Measurements from ENCODE around the gene LMLN. TPM values are rescaled to one million over a fixed set of nuclear protein-coding genes. Genes with fewer than 3 reads are reported as not detected.

The LMLN gene
- total and polyA plus RNA-seq, 2 of the 13 experiments (the other 11 are each of a cell fraction or from before 2014, with no cell fraction given): 1.2 to 1.8 TPM

DNA sequence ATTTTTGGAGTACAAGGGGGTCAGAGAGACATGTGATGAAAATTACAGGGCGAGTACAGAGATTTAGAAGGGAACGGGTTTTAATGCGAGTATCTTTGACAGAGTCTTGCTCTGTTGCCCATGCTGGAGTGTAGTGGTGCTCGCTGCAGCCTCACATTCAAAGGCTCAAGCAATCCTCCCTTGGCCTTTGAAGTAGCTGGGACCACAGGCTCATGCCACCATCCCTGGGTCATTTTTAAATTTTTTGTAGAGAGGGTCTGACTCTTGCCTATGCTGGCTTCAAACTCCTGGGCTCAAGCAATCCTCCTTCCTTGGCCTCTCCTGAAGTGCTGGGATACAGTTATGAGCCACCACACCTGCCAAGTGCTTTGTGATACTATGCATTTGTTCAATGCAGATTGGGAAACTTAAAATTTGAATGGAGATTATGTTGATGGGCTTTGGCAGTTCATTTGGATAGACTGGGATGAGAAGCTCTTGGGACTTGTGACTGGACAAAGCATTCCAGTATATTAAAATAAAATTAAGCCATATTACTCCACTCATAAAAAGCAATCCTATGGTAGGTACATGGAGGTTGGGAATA, 4.0 kb upstream of the LMLN start:
- H4K20me1 ChIP-seq (ENCODE audit: insufficient read depth, low read length): peaks cover 36% of the 10 kb centered on the region
- H2AFZ ChIP-seq (ENCODE audit: low read length): no peak overlapping the region
- ATAC-seq (no peak), FAIRE-seq (no peak), DNase-seq (ENCODE audit: low spot score) (no peak)
- no peak overlapping the region for H3K9ac ChIP-seq (ENCODE audit: insufficient read depth, low read depth, low read length)
- ChIA-PET CTCF (ENCODE audit: low intra/inter-chr PET ratio, low total read pairs) (no interaction called here), POLR2A (no interaction called here)
- H3K36me3 ChIP-seq (replicated peaks in 1 of 2; ENCODE audit: control insufficient read depth in 1 of 2, insufficient read depth in 2 of 2, low read length in 2 of 2): peaks cover 13 to 48% of the 10 kb centered on the region in 2 experiments
- peak; percentile 1 to 16; a peak in 1 of 4 replicates for TF ChIP-seq POLR2A (IDR thresholded peaks at IDR 0.05; ENCODE audit: insufficient read depth in 1 of 2, low read depth in 2 of 2, low read length in 2 of 2)
- TF ChIP-seq NFE2L1 (CRISPR knock-in tag; IDR thresholded peaks at IDR 0.05; ENCODE audit: borderline replicate concordance): no peak
- peak; percentile 42; the same call in 1 of the 2 replicates for TF ChIP-seq RBFOX2 (IDR thresholded peaks at IDR 0.05; ENCODE audit: low read depth, low read length)
- peaks cover 76% of the 10 kb centered on the region for H3K4me1 ChIP-seq (ENCODE audit: insufficient read depth, low read length)
- 93% methylated on average over 4 of the region's 4 CpGs for WGBS (ENCODE audit: low lambda C conversion rate)
- no TSS peak for BruUV-seq (replicated peaks)
- H3K4me3 ChIP-seq (replicated peaks in 1 of 3; ENCODE audit: insufficient read depth in 1 of 3, low read depth in 2 of 3, low read length in 3 of 3): no peak overlapping the region
- peaks cover 29% of the 10 kb centered on the region for H3K79me2 ChIP-seq (ENCODE audit: insufficient read depth, low read length)
- no peak overlapping the region for H3K4me2 ChIP-seq (ENCODE audit: low read depth, low read length)
- in situ Hi-C loops (cut with HindIII; ENCODE audit: extremely low pct_ligation_motif_present, low pct_unique_long_range_greater_than_20kb) (no loop called here), intact Hi-C loops (cut with micrococcal nuclease; ENCODE audit: unreplicated experiment) (no loop called here)
- no peaks in the 10 kb centered on the region for H3K9me3 ChIP-seq (ENCODE audit: low read length)
- no peak overlapping the region for H3K27ac ChIP-seq (ENCODE audit: extremely low read length, insufficient read depth, low read length)
- H3K27me3 ChIP-seq (ENCODE audit: control insufficient read depth in 1 of 2, insufficient read depth in 2 of 2, low read length in 2 of 2): no peaks in the 10 kb centered on the region; a peak in 1 of 5 replicates

DNA sequence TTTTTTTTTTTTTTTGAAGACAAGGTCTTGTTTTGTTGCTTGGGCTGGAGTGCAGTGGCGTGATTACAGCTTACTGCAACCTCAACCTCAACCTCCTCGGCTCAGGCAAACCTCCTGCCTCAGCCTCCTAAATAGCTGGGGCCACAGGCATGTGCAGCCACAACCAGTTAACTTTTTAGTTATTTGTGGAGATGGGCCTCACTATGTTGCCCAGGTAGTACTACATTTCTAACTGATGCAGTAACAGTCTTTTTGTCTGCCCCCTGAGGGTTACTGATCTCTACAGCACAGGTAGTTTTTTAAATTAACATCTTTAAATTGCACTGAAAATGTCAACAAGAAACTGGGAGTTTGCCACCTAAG, 3.4 kb upstream of the LMLN start:
- in situ Hi-C loops (cut with HindIII; ENCODE audit: extremely low pct_ligation_motif_present, low pct_unique_long_range_greater_than_20kb) (no loop called here), intact Hi-C loops (cut with micrococcal nuclease; ENCODE audit: unreplicated experiment) (no loop called here)
- ChIA-PET CTCF (ENCODE audit: low intra/inter-chr PET ratio, low total read pairs) (no interaction called here), POLR2A (interaction anchor here (0.7 kb wide), 1 partner anchor 15 kb away, joined by 3 read pairs; no protein-coding TSS in a partner anchor)
- no peak for FAIRE-seq
- no peak for DNase-seq (ENCODE audit: low spot score)
- Histone ChIP-seq H3K36me3 (replicated peaks in 1 of 2; ENCODE audit: control insufficient read depth in 1 of 2, insufficient read depth in 2 of 2, low read length in 2 of 2) (peaks cover 13 to 46% of the 10 kb centered on the region in 2 experiments), H3K9me3 (ENCODE audit: low read length) (no peaks in the 10 kb centered on the region), H3K4me3 (replicated peaks in 1 of 3; ENCODE audit: insufficient read depth in 1 of 3, low read depth in 2 of 3, low read length in 3 of 3) (no peak overlapping the region), H3K27ac (ENCODE audit: extremely low read length, insufficient read depth, low read length) (peak overlapping the region; percentile 52), H3K9ac (ENCODE audit: insufficient read depth, low read depth, low read length) (no peak overlapping the region), H4K20me1 (ENCODE audit: insufficient read depth, low read length) (peaks cover 30% of the 10 kb centered on the region), H2AFZ (ENCODE audit: low read length) (no peak overlapping the region), H3K4me1 (ENCODE audit: insufficient read depth, low read length) (peaks cover 77% of the 10 kb centered on the region), H3K27me3 (ENCODE audit: control insufficient read depth in 1 of 2, insufficient read depth in 2 of 2, low read length in 2 of 2) (no peaks in the 10 kb centered on the region; a peak in 1 of 5 replicates), H3K4me2 (ENCODE audit: low read depth, low read length) (no peak overlapping the region), H3K79me2 (ENCODE audit: insufficient read depth, low read length) (peaks cover 23% of the 10 kb centered on the region)
- TF ChIP-seq ZNF460 (CRISPR knock-in tag; IDR thresholded peaks at IDR 0.05; ENCODE audit: borderline replicate concordance): no peak
- no peak for TF ChIP-seq EHMT2 (IDR thresholded peaks at IDR 0.05; ENCODE audit: borderline replicate concordance, low read depth, low read length)
- TF ChIP-seq, protein P1, sequence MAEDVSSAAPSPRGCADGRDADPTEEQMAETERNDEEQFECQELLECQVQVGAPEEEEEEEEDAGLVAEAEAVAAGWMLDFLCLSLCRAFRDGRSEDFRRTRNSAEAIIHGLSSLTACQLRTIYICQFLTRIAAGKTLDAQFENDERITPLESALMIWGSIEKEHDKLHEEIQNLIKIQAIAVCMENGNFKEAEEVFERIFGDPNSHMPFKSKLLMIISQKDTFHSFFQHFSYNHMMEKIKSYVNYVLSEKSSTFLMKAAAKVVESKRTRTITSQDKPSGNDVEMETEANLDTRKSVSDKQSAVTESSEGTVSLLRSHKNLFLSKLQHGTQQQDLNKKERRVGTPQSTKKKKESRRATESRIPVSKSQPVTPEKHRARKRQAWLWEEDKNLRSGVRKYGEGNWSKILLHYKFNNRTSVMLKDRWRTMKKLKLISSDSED (CRISPR knock-in tag; IDR thresholded peaks at IDR 0.05): no peak
- no peak for TF ChIP-seq CBFB (CRISPR knock-in tag; IDR thresholded peaks at IDR 0.05)
- TF ChIP-seq RBM22 (optimal IDR thresholded peaks at IDR 0.05; ENCODE audit: low read length): peak; percentile 18
- TF ChIP-seq, protein P2, sequence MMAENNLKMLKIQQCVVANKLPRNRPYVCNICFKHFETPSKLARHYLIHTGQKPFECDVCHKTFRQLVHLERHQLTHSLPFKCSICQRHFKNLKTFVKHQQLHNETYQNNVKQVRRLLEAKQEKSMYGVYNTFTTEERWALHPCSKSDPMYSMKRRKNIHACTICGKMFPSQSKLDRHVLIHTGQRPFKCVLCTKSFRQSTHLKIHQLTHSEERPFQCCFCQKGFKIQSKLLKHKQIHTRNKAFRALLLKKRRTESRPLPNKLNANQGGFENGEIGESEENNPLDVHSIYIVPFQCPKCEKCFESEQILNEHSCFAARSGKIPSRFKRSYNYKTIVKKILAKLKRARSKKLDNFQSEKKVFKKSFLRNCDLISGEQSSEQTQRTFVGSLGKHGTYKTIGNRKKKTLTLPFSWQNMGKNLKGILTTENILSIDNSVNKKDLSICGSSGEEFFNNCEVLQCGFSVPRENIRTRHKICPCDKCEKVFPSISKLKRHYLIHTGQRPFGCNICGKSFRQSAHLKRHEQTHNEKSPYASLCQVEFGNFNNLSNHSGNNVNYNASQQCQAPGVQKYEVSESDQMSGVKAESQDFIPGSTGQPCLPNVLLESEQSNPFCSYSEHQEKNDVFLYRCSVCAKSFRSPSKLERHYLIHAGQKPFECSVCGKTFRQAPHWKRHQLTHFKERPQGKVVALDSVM (CRISPR knock-in tag; IDR thresholded peaks at IDR 0.05): peak; percentile 84
- TF ChIP-seq ZNF766 (CRISPR knock-in tag; IDR thresholded peaks at IDR 0.05; ENCODE audit: borderline replicate concordance): no peak
- BruUV-seq (replicated peaks): no TSS peak
- no peak for ATAC-seq
- WGBS (ENCODE audit: low lambda C conversion rate): 97% methylated on average over 2 of the region's 2 CpGs

Measured in HepG2 (cell line).